ENCODE results near the gene ENTPD6. TPM values are rescaled to one million over a fixed set of nuclear protein-coding genes. Genes with fewer than 3 reads are reported as not detected.
"Not testable (repeated sequence)": the region's sequence is repeated elsewhere in the genome, so short reads cannot be mapped to it uniquely, and the experiment has no call there.

Gene ENTPD6
- total RNA-seq, 4 donors from 2014 or later, result 33.8 to 103 (median 47.0) TPM

DNA sequence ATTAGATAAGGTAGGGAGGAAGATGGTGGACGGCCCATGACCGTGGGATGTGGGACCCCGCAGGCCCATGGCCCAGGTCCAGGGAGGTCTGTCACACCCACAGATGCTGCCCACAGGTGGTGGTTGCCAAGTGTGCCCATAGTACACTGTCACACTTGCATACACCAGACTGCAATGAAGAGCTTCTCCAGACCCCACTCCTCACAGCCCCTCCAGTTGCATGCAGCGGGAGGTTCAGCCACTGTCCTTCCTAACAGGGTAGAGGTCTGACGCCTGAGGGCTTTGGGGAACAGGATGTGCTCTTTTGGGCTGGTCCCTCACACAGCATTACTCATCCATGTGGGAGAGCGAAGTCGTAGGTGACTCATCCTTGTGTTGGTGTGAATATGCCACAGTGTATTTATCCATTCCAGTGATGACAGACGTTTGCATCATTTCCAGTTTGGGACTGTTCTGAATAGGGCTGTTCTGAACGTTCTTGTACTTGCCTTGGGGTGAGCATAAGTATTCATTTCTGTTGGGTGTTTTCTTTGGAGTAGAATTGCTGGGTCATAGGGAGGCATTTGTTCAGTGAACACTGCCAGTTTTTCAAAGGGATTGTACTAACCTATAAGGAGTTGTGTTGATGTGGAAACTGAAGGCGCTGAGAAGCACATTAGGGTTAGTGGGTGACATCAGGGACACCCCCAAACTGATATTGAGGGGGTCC lies 42.3 kb downstream of the ENTPD6 start:
- H3K4me3 ChIP-seq, result no peak overlapping the region
- no peaks in the 10 kb centered on the region for H3K27me3 ChIP-seq
- H3K9me3 ChIP-seq, result no peaks in the 10 kb centered on the region
- H3K4me1 ChIP-seq, result peaks cover 47% of the 10 kb centered on the region
- WGBS, result 27% methylated on average over 10 of the region's 10 CpGs
- DNase-seq (ENCODE audit: low spot score in 2 of 2), result peak in 1 of 2 donors; percentile 86
- TF ChIP-seq, protein P1, sequence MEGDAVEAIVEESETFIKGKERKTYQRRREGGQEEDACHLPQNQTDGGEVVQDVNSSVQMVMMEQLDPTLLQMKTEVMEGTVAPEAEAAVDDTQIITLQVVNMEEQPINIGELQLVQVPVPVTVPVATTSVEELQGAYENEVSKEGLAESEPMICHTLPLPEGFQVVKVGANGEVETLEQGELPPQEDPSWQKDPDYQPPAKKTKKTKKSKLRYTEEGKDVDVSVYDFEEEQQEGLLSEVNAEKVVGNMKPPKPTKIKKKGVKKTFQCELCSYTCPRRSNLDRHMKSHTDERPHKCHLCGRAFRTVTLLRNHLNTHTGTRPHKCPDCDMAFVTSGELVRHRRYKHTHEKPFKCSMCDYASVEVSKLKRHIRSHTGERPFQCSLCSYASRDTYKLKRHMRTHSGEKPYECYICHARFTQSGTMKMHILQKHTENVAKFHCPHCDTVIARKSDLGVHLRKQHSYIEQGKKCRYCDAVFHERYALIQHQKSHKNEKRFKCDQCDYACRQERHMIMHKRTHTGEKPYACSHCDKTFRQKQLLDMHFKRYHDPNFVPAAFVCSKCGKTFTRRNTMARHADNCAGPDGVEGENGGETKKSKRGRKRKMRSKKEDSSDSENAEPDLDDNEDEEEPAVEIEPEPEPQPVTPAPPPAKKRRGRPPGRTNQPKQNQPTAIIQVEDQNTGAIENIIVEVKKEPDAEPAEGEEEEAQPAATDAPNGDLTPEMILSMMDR (IDR thresholded peaks at IDR 0.05), result no peak
- peak; percentile 93 for TF ChIP-seq EP300 (IDR thresholded peaks at IDR 0.05)
- TF ChIP-seq POLR2A (IDR thresholded peaks at IDR 0.05), result no peak
- peak in 2 of 3 donors; percentile 68 to 92 for TF ChIP-seq POLR2AphosphoS5 (IDR thresholded peaks at IDR 0.05)
- H3K27ac ChIP-seq, result peak overlapping the region; percentile 87
- no peaks in the 10 kb centered on the region for H3K36me3 ChIP-seq

DNA sequence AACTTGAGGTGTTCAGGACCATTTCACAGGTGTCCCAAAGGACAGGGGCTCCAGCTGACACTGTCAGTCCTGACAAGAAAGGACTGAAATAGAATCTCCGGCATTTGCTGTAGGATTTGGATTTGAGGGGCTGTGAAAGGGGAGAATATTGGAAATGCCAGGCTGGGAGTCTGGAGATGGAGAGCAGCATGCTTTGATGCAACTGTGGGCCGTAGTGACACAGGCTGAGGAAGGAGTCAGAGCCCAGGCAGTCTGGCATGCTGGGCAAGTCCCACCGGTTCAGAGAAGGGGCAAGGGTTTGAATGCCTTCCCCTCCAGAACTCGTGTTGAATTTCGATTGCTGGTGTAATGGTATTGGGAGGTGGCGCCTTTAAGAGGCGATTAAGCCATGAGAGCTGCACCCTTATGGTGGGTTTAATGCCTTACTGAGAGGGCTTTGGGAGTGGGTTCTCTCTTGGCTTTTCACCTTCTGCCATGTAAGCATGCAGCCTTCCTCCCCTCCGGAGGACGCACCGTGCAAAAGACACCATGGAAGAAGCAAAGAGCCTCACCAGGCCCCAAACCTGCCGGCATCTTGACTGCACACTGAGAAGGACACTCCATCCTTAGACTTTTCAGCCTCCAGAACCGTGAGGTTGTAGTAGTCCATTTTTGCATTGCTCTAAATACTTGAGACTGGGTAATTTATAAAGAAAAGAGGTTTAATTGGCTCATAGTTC lies 43.0 kb downstream of the ENTPD6 start:
- 80% methylated on average over 12 of the region's 12 CpGs for WGBS
- TF ChIP-seq, protein P1 (IDR thresholded peaks at IDR 0.05), result no peak
- TF ChIP-seq POLR2AphosphoS5 (IDR thresholded peaks at IDR 0.05) (no peak), EP300 (IDR thresholded peaks at IDR 0.05) (no peak), POLR2A (IDR thresholded peaks at IDR 0.05) (no peak)
- peak overlapping the region; percentile 87 for H3K27ac ChIP-seq
- DNase-seq (ENCODE audit: low spot score in 2 of 2), result peak in 1 of 2 donors; percentile 59
- H3K27me3 ChIP-seq, result no peaks in the 10 kb centered on the region
- H3K36me3 ChIP-seq, result no peaks in the 10 kb centered on the region
- H3K4me1 ChIP-seq, result peaks cover 41% of the 10 kb centered on the region
- no peaks in the 10 kb centered on the region for H3K9me3 ChIP-seq
- no peak overlapping the region for H3K4me3 ChIP-seq

DNA sequence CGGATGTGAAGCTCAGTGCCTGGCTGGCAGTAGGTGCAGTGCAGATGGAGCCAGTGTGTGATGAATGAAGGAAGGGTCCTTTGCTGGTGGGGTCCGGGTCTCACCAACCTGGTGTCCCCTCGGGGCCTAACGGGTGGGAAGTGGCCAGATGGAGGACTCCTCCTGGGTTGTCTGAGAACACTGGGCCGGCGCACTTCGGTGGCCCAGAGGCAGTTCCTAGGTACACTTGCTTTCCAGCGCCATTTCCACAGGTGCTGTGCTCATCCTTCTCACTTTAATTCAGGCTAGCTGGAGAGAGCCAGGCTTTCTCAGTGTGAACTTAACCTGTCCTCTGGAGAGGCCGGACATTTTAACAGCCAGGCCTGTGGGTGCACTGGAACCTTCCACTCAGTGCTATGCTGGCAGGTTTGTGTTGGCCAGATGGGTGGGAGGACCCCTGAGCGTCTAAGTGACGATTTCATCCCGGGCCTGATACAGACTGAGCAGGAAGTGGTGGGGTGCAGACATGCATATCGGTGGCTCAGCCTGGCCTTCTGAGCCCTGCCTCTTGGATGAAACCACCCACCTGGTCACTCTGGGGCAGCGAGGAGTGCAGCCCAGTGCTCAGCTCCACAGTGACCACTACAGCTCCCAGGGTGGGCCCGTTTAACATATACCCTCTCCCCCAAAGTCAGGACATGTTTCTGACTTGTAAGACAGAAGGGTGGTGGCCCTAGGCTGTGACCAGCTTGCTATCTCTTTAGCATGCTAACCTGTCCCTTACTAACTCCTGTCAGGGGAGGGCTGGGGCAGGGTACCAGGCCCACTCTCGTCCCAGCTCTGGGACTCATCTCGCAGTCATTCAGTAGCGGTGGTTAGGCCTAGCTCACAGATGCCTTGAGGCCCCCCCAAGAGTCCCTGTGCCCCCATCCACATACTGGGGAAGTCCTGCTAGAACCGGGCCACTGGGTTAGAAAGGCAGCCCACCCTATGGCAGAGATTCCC lies 44.2 kb downstream of the ENTPD6 start:
- Histone ChIP-seq H3K36me3 (no peaks in the 10 kb centered on the region), H3K4me1 (peaks cover 32% of the 10 kb centered on the region), H3K27ac (no peak overlapping the region), H3K9me3 (no peaks in the 10 kb centered on the region), H3K27me3 (no peaks in the 10 kb centered on the region), H3K4me3 (no peak overlapping the region)
- 97% methylated on average over 6 of the region's 19 CpGs for WGBS
- no peak for TF ChIP-seq POLR2AphosphoS5 (IDR thresholded peaks at IDR 0.05)
- DNase-seq (ENCODE audit: low spot score in 2 of 2), result peak in 1 of 2 donors; percentile 73

DNA sequence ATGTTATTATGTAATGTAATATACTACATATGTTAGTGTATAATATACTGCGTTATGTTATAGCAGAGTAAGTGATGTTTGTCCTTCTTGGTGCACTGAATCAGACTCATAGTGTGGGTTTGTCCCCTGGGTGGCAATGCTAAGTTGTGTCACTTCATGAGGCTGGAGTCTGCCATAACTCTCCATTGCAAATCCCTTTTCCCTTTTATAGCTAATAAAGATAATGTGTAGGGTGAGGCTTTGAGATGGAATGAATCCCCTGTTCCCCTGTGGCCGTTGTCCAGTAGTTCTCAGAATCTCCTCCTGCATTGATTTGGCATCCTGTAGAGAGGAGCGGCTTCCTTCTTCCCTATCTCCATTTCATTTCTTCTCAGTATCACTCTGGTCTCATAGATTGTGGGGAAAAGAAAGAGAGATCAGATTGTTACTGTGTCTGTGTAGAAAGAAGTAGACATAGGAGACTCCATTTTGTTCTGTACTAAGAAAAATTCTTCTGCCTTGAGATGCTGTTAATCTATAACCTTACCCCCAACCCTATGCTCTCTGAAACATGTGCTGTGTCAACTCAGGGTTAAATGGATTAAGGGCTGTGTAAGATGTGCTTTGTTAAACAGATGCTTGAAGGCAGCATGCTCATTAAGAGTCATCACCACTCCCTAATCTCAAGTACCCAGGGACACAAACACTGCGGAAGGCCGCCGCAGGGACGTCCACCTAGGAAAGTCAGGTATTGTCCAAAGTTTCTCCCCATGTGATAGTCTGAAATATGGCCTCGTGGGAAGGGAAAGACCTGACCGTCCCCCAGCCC lies 45.5 kb downstream of the ENTPD6 start:
- peaks cover 29% of the 10 kb centered on the region for H3K4me1 ChIP-seq
- H3K27me3 ChIP-seq, H3K4me3 ChIP-seq, H3K27ac ChIP-seq, H3K36me3 ChIP-seq, H3K9me3 ChIP-seq: not testable (repeated sequence)
- 68% methylated on average over 9 of the region's 9 CpGs for WGBS
- DNase-seq (ENCODE audit: low spot score in 2 of 2), result peak in 1 of 2 donors; percentile 54

DNA sequence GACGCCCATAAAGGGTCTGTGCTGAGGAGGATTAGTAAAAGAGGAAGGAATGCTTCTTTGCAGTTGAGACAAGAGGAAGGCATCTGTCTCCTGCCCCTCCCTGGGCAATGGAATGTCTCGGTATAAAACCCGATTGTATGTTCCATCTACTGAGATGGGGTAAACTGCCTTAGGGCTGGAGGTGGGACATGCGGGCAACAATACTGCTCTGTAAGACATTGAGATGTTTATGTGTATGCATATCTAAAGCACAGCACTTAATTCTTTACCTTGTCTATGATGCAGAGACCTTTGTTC lies 46.1 kb downstream of the ENTPD6 start:
- not testable (repeated sequence) for H3K9me3 ChIP-seq; H3K27ac ChIP-seq; H3K36me3 ChIP-seq; DNase-seq (ENCODE audit: low spot score in 2 of 2); H3K27me3 ChIP-seq; H3K4me3 ChIP-seq
- 40% methylated on average over 4 of the region's 4 CpGs for WGBS
- H3K4me1 ChIP-seq, result peaks cover 32% of the 10 kb centered on the region

DNA sequence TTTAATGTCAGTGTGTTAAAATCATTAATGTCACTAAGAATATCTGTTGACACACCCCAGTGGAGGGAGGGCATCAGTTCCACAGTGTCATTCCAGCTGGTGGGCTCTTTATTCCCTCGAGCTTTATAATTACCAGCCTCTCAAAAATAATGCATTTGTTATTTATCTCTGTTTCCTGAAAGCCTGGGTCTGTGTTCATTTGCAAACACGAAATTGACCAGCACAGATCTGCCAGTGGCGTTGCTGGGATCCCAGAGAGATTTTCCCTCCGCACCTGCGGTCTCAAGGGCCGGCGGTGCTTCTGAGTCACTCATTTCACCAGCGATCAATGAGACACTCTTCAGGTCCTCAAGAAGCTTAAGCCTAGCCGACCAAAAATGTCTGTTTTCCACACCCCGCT lies 46.7 kb downstream of the ENTPD6 start:
- WGBS, result 87% methylated on average over 10 of the region's 10 CpGs
- DNase-seq (ENCODE audit: low spot score in 2 of 2), result peak in 1 of 2 donors; percentile 68

More for the DNA sequence above, 46.7 kb downstream of the ENTPD6 start:
- H3K27me3 ChIP-seq, result no peaks in the 10 kb centered on the region
- TF ChIP-seq POLR2A (IDR thresholded peaks at IDR 0.05) (no peak), EP300 (IDR thresholded peaks at IDR 0.05) (no peak)
- H3K9me3 ChIP-seq, result no peaks in the 10 kb centered on the region
- no peak overlapping the region for H3K27ac ChIP-seq
- H3K4me3 ChIP-seq, result no peak overlapping the region
- H3K36me3 ChIP-seq, result no peaks in the 10 kb centered on the region
- H3K4me1 ChIP-seq, result peaks cover 32% of the 10 kb centered on the region
